ENCODE results near the gene CREB5.

DNA sequence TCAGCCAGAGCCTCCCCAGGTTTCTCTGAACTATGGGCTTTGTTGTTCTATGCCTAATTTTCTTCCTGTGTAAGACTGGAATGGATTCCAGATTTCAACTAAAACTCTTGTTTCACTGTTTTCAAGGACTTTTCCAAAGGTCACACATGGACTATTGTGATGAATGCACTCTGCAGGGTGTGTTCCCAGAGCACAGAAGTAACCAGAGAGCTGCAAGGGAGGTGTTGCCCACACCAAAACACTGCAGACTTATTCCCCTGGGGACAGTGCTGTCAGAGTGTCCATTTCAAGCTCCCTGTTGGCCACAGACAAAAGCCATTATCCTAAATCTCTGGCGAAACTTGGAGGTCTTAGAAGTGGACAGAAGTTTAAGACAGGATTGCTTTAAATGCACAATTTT lies 314.2 kb downstream of the CREB5 start:
- TF ChIP-seq, protein P1, sequence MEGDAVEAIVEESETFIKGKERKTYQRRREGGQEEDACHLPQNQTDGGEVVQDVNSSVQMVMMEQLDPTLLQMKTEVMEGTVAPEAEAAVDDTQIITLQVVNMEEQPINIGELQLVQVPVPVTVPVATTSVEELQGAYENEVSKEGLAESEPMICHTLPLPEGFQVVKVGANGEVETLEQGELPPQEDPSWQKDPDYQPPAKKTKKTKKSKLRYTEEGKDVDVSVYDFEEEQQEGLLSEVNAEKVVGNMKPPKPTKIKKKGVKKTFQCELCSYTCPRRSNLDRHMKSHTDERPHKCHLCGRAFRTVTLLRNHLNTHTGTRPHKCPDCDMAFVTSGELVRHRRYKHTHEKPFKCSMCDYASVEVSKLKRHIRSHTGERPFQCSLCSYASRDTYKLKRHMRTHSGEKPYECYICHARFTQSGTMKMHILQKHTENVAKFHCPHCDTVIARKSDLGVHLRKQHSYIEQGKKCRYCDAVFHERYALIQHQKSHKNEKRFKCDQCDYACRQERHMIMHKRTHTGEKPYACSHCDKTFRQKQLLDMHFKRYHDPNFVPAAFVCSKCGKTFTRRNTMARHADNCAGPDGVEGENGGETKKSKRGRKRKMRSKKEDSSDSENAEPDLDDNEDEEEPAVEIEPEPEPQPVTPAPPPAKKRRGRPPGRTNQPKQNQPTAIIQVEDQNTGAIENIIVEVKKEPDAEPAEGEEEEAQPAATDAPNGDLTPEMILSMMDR (IDR thresholded peaks at IDR 0.05; ENCODE audit: borderline replicate concordance, extremely low read depth, low read length, poor library complexity, severe bottlenecking), result no peak
- TF ChIP-seq EZH2 (IDR thresholded peaks at IDR 0.05; ENCODE audit: borderline replicate concordance, low read depth, low read length, severe bottlenecking), result no peak

Data from DND-41 (cell line).